GM12875 (cell line): ENCODE measurements around the gene TMPRSS11B.
"Not testable (repeated sequence)": the region's sequence is repeated elsewhere in the genome, so short reads cannot be mapped to it uniquely, and the experiment has no call there.

Experiments
- H3K4me3 ChIP-seq: one replicate; pipeline ENCODE4 v1.5.1; 2011; ENCODE audit warnings: low read depth, low read length, control low read depth
- CTCF ChIP-seq: IDR thresholded peaks from 2 replicates; pipeline ENCODE4 v1.5.1; 2011; ENCODE audit warnings: low read depth, mild to moderate bottlenecking, control low read depth, inconsistent platforms, low read length, moderate library complexity, borderline replicate concordance; ENCODE audit not compliant: insufficient read depth

Gene TMPRSS11B

GRCh38 chr4:68218044-68218443, 27.4 kb downstream of the TMPRSS11B start:
- TF ChIP-seq CTCF = no peak
- no peak overlapping the region for H3K4me3 ChIP-seq

GRCh38 chr4:68216501-68216900, 29.0 kb downstream of the TMPRSS11B start:
- no peak overlapping the region for H3K4me3 ChIP-seq
- no peak for TF ChIP-seq CTCF

GRCh38 chr4:68209003-68209402, 36.5 kb downstream of the TMPRSS11B start:
- no peak for TF ChIP-seq CTCF
- H3K4me3 ChIP-seq = no peak overlapping the region

- not testable (repeated sequence) for H3K4me3 ChIP-seq
Measured at GRCh38 chr4:68194305-68194704, 51.2 kb downstream of the TMPRSS11B start.

GRCh38 chr4:68193194-68193593, 52.3 kb downstream of the TMPRSS11B start:
- no peak overlapping the region for H3K4me3 ChIP-seq
- no peak for TF ChIP-seq CTCF

GRCh38 chr4:68187145-68187544, 58.3 kb downstream of the TMPRSS11B start:
- H3K4me3 ChIP-seq = no peak overlapping the region
- no peak for TF ChIP-seq CTCF

- no peak overlapping the region for H3K4me3 ChIP-seq
- TF ChIP-seq CTCF = no peak
Measured at GRCh38 chr4:68184923-68185322, 60.6 kb downstream of the TMPRSS11B start.

- no peak for TF ChIP-seq CTCF
- H3K4me3 ChIP-seq = no peak overlapping the region
Measured at GRCh38 chr4:68183417-68183816, 62.1 kb downstream of the TMPRSS11B start.
